A549 (cell line): ENCODE data around the gene GNPTG.

Experiments used
- CHD2 ChIP-seq: fragments of 150-350 bp; IDR thresholded peaks from 2 replicates; pipeline ENCODE4 v1.6.1; 2014; ENCODE audit warnings: low read length; ENCODE audit not compliant: partially characterized antibody
- EP300 ChIP-seq, 2 experiments: fragments of >200 bp; sonication (Bioruptor Twin); formaldehyde crosslinking; IDR thresholded peaks; 2 replicates in 1 of 2; 3 replicates in 1 of 2; pipeline ENCODE4 v1.6.1; 2016 to 2017
- ESRRA ChIP-seq: fragments of 150-350 bp; IDR thresholded peaks from 2 replicates; pipeline ENCODE4 v1.6.1; 2014; ENCODE audit warnings: mild to moderate bottlenecking, low read length, borderline replicate concordance
- FOSL2 ChIP-seq, 2 experiments: fragments of 450-650 bp in 1 of 2; fragments of >200 bp in 1 of 2; sonication (Bioruptor Twin) in 1 of 2; formaldehyde crosslinking; IDR thresholded peaks; 2 replicates each; pipeline versions ENCODE4 v1.5.0 to v1.6.1; 2016 to 2020; ENCODE audit warnings: mild to moderate bottlenecking in 1 of 2, moderate library complexity in 1 of 2
- HDAC2 ChIP-seq: fragments of 200-600 bp; sonication (generic); IDR thresholded peaks from 2 replicates; pipeline ENCODE4 v1.6.1; 2016
- MYC ChIP-seq: IDR thresholded peaks from 2 replicates; pipeline ENCODE4 v1.6.1; 2012; ENCODE audit warnings: mild to moderate bottlenecking, inconsistent platforms, low read length, improper control_type of control experiment, borderline replicate concordance
- POLR2A ChIP-seq: IDR thresholded peaks from 2 replicates; pipeline ENCODE4 v1.6.1; 2012; ENCODE audit warnings: mild to moderate bottlenecking, low read length
- TF ChIP-seq, protein P1 (sequence below): IDR thresholded peaks from 2 replicates; pipeline ENCODE4 v1.6.1; 2012
- TF ChIP-seq, protein P2 (sequence below): fragments of >200 bp; sonication (Bioruptor Twin); formaldehyde crosslinking; IDR thresholded peaks from 3 replicates; pipeline ENCODE4 v1.5.1; 2016
- TF ChIP-seq, protein P3 (sequence below): fragments of 450-650 bp; IDR thresholded peaks from 2 replicates; pipeline ENCODE4 v1.6.1; 2014; ENCODE audit warnings: antibody characterized with exemption
- TF ChIP-seq, protein P4 (sequence below): fragments of 250-450 bp; sonication (Bioruptor Pico); IDR thresholded peaks from 2 replicates; pipeline ENCODE4 v1.5.0; 2021; ENCODE audit warnings: mild to moderate bottlenecking, moderate library complexity, borderline replicate concordance

GRCh38 chr16:1412847-1413246, 61.1 kb downstream of the GNPTG start:
- no peak for TF ChIP-seq FOSL2 (IDR thresholded peaks at IDR 0.05)
- no peak for TF ChIP-seq FOSL2 (CRISPR knock-in tag; IDR thresholded peaks at IDR 0.05)
- TF ChIP-seq, protein P1, sequence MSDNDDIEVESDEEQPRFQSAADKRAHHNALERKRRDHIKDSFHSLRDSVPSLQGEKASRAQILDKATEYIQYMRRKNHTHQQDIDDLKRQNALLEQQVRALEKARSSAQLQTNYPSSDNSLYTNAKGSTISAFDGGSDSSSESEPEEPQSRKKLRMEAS: no peak
- TF ChIP-seq, protein P2, sequence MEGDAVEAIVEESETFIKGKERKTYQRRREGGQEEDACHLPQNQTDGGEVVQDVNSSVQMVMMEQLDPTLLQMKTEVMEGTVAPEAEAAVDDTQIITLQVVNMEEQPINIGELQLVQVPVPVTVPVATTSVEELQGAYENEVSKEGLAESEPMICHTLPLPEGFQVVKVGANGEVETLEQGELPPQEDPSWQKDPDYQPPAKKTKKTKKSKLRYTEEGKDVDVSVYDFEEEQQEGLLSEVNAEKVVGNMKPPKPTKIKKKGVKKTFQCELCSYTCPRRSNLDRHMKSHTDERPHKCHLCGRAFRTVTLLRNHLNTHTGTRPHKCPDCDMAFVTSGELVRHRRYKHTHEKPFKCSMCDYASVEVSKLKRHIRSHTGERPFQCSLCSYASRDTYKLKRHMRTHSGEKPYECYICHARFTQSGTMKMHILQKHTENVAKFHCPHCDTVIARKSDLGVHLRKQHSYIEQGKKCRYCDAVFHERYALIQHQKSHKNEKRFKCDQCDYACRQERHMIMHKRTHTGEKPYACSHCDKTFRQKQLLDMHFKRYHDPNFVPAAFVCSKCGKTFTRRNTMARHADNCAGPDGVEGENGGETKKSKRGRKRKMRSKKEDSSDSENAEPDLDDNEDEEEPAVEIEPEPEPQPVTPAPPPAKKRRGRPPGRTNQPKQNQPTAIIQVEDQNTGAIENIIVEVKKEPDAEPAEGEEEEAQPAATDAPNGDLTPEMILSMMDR: no peak
- TF ChIP-seq, protein P3, sequence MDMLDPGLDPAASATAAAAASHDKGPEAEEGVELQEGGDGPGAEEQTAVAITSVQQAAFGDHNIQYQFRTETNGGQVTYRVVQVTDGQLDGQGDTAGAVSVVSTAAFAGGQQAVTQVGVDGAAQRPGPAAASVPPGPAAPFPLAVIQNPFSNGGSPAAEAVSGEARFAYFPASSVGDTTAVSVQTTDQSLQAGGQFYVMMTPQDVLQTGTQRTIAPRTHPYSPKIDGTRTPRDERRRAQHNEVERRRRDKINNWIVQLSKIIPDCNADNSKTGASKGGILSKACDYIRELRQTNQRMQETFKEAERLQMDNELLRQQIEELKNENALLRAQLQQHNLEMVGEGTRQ: no peak
- no peak for TF ChIP-seq MYC
- TF ChIP-seq ESRRA: no peak
- no peak for TF ChIP-seq CHD2
- no peak for TF ChIP-seq POLR2A
- TF ChIP-seq, protein P4, sequence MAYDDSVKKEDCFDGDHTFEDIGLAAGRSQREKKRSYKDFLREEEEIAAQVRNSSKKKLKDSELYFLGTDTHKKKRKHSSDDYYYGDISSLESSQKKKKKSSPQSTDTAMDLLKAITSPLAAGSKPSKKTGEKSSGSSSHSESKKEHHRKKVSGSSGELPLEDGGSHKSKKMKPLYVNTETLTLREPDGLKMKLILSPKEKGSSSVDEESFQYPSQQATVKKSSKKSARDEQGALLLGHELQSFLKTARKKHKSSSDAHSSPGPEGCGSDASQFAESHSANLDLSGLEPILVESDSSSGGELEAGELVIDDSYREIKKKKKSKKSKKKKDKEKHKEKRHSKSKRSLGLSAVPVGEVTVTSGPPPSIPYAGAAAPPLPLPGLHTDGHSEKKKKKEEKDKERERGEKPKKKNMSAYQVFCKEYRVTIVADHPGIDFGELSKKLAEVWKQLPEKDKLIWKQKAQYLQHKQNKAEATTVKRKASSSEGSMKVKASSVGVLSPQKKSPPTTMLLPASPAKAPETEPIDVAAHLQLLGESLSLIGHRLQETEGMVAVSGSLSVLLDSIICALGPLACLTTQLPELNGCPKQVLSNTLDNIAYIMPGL (CRISPR knock-in tag): no peak
- TF ChIP-seq EP300 (IDR thresholded peaks at IDR 0.05): no peak
- TF ChIP-seq HDAC2: no peak
